SK-N-SH (cell line): ENCODE results near the gene MUC5B. TPM values are rescaled to one million over a fixed set of nuclear protein-coding genes. Genes with fewer than 3 reads are reported as not detected.

Experiments used
- CTCF ChIA-PET: fragments of 300-600, 350-600 bp; formaldehyde crosslinking; extraction: SDS; loops from one replicate; lab custom pipeline; 2021; lab: Yijun Ruan, JAX
- POLR2A ChIA-PET: fragments of 350-600 bp; sonication (Branson Sonifier 250); formaldehyde crosslinking; extraction: SDS; loops from one replicate; lab custom pipeline; 2020; ENCODE audit warnings: antibody characterized with exemption, inconsistent platforms; lab: Yijun Ruan, JAX
- DNase-seq: peaks from one replicate; pipeline ENCODE4 v3.0.0; 2012
- H2AFZ ChIP-seq: fragments of 200-600 bp; sonication (generic); 2 replicates; pipeline ENCODE4 v1.8.1; 2016; ENCODE audit warnings: antibody characterized with exemption, mild to moderate bottlenecking, low read depth
- H3F3A ChIP-seq: fragments of 200-600 bp; sonication (generic); replicated peaks from 2 replicates; pipeline ENCODE3; 2016; ENCODE audit warnings: antibody characterized with exemption, mild to moderate bottlenecking; ENCODE audit not compliant: insufficient read depth
- H3K27ac ChIP-seq, 2 experiments: fragments of 200-500 bp in 1 of 2; fragments of 200-600 bp in 1 of 2; sonication (Bioruptor generic) in 1 of 2; sonication (generic), shearing (Covaris generic) in 1 of 2; 2 replicates each; pipeline versions ENCODE4 v1.5.1 to v1.6.1; 2014 to 2016; ENCODE audit warnings: low read depth in 2 of 2, inconsistent platforms in 1 of 2, low read length in 1 of 2, mild to moderate bottlenecking in 1 of 2, mixed read lengths in 1 of 2
- H3K27me3 ChIP-seq: fragments of 200-600 bp; sonication (generic), shearing (Covaris generic); 2 replicates; pipeline ENCODE4 v1.6.1; 2016; ENCODE audit warnings: mixed run types; ENCODE audit not compliant: insufficient read depth
- H3K36me3 ChIP-seq, 2 experiments: fragments of 200-500 bp in 1 of 2; fragments of 200-600 bp in 1 of 2; sonication (Bioruptor generic) in 1 of 2; sonication (generic) in 1 of 2; replicated peaks in 1 of 2; 2 replicates each; pipeline versions ENCODE3 to v1.5.1; 2014 to 2016; ENCODE audit warnings: low read length in 1 of 2, mild to moderate bottlenecking in 1 of 2; ENCODE audit not compliant: insufficient read depth in 2 of 2, control insufficient read depth in 1 of 2
- H3K4me1 ChIP-seq, 2 experiments: fragments of 200-500 bp in 1 of 2; fragments of 200-600 bp in 1 of 2; sonication (Bioruptor generic) in 1 of 2; sonication (generic), shearing (Covaris generic) in 1 of 2; 2 replicates each; pipeline versions ENCODE4 v1.5.1 to v1.6.1; 2014 to 2016; ENCODE audit warnings: low read depth in 1 of 2, low read length in 1 of 2, mixed run types in 1 of 2; ENCODE audit not compliant: insufficient read depth in 2 of 2, control insufficient read depth in 1 of 2
- H3K4me2 ChIP-seq: fragments of 200-600 bp; sonication (generic), shearing (Covaris generic); 2 replicates; pipeline ENCODE4 v1.6.1; 2017; ENCODE audit warnings: mixed run types
- H3K4me3 ChIP-seq, 2 experiments: fragments of 200-500 bp in 1 of 2; fragments of 200-600 bp in 1 of 2; sonication (Bioruptor generic) in 1 of 2; sonication (generic), shearing (Covaris generic) in 1 of 2; 2 replicates each; pipeline versions ENCODE4 v1.5.1 to v1.8.1; 2014 to 2016; ENCODE audit warnings: low read depth in 2 of 2, inconsistent platforms in 1 of 2, low read length in 1 of 2, mild to moderate bottlenecking in 1 of 2, mixed read lengths in 1 of 2, moderate library complexity in 1 of 2
- H3K79me2 ChIP-seq: fragments of 200-600 bp; sonication (generic); 2 replicates; pipeline ENCODE4 v1.8.1; 2017; ENCODE audit warnings: mild to moderate bottlenecking; ENCODE audit not compliant: insufficient read depth
- H3K9ac ChIP-seq: fragments of 200-600 bp; sonication (generic); 2 replicates; pipeline ENCODE4 v1.6.1; 2017; ENCODE audit warnings: mixed run types
- H3K9me2 ChIP-seq: fragments of 200-600 bp; sonication (generic); 2 replicates; pipeline ENCODE4 v1.6.1; 2017; ENCODE audit warnings: mixed run types
- H3K9me3 ChIP-seq: fragments of 200-600 bp; sonication (generic); 2 replicates; pipeline ENCODE4 v1.6.1; 2017; ENCODE audit warnings: mixed run types, mild to moderate bottlenecking, moderate library complexity
- H4K20me1 ChIP-seq: fragments of 200-600 bp; sonication (generic); 2 replicates; pipeline ENCODE4 v1.6.1; 2017; ENCODE audit warnings: mild to moderate bottlenecking, mixed run types; ENCODE audit not compliant: insufficient read depth
- CTCF ChIP-seq: fragments of 200-600 bp; sonication (generic); IDR thresholded peaks from 2 replicates; pipeline ENCODE4 v1.6.1; 2017; ENCODE audit warnings: antibody characterized with exemption, mild to moderate bottlenecking, moderate library complexity
- ELF1 ChIP-seq: IDR thresholded peaks from 2 replicates; pipeline ENCODE4 v1.4.0; 2012
- EZH2phosphoT487 ChIP-seq: fragments of 200-600 bp; sonication (generic); IDR thresholded peaks from 2 replicates; pipeline ENCODE4 v1.6.1; 2017; ENCODE audit warnings: low read depth, mixed run types, mild to moderate bottlenecking, antibody characterized with exemption, moderate library complexity, borderline replicate concordance
- FOSL2 ChIP-seq: IDR thresholded peaks from 2 replicates; pipeline ENCODE4 v1.4.0; 2012; ENCODE audit warnings: low read depth, mild to moderate bottlenecking, moderate library complexity, borderline replicate concordance
- GABPA ChIP-seq: IDR thresholded peaks from 2 replicates; pipeline ENCODE4 v1.4.0; 2012; ENCODE audit warnings: low read depth, mild to moderate bottlenecking
- IRF3 ChIP-seq: fragments of 150-350 bp; IDR thresholded peaks from 2 replicates; pipeline ENCODE4 v1.6.1; 2016; ENCODE audit warnings: mild to moderate bottlenecking, low read depth, low read length
- MAX ChIP-seq: IDR thresholded peaks from 2 replicates; pipeline ENCODE4 v1.4.0; 2012; ENCODE audit warnings: low read depth
- MEF2A ChIP-seq: IDR thresholded peaks from 2 replicates; pipeline ENCODE4 v1.4.0; 2012; ENCODE audit warnings: low read depth, borderline replicate concordance
- MXI1 ChIP-seq: IDR thresholded peaks from 2 replicates; pipeline ENCODE4 v1.6.1; 2012; ENCODE audit warnings: mild to moderate bottlenecking, low read depth, low read length, improper control_type of control experiment
- NFIC ChIP-seq: IDR thresholded peaks from 2 replicates; pipeline ENCODE4 v1.4.0; 2012; ENCODE audit warnings: borderline replicate concordance
- NRF1 ChIP-seq: IDR thresholded peaks from 2 replicates; pipeline ENCODE4 v1.6.1; 2012; ENCODE audit warnings: low read depth, mild to moderate bottlenecking, low read length
- POLR2AphosphoS5 ChIP-seq: IDR thresholded peaks from 2 replicates; pipeline ENCODE4 v1.6.1; 2012; ENCODE audit warnings: low read depth, low read length
- RAD21 ChIP-seq: IDR thresholded peaks from 2 replicates; pipeline ENCODE4 v1.6.1; 2012; ENCODE audit warnings: mild to moderate bottlenecking, low read length
- RCOR1 ChIP-seq: fragments of 150-350 bp; IDR thresholded peaks from 2 replicates; pipeline ENCODE4 v1.6.1; 2017; ENCODE audit warnings: antibody characterized with exemption, low read length
- RXRA ChIP-seq: IDR thresholded peaks from 2 replicates; pipeline ENCODE4 v1.4.0; 2012; ENCODE audit warnings: low read depth, mild to moderate bottlenecking, borderline replicate concordance
- SIN3A ChIP-seq: IDR thresholded peaks from 2 replicates; pipeline ENCODE4 v1.6.1; 2012; ENCODE audit warnings: low read depth, mild to moderate bottlenecking, low read length, moderate library complexity, borderline replicate concordance
- TAF1 ChIP-seq: IDR thresholded peaks from 2 replicates; pipeline ENCODE4 v1.6.1; 2012; ENCODE audit warnings: low read depth, mild to moderate bottlenecking, low read length, moderate library complexity, borderline replicate concordance
- TEAD4 ChIP-seq: IDR thresholded peaks from 2 replicates; pipeline ENCODE4 v1.4.0; 2012; ENCODE audit warnings: mild to moderate bottlenecking, borderline replicate concordance; ENCODE audit not compliant: insufficient read depth
- USF1 ChIP-seq: IDR thresholded peaks from 2 replicates; pipeline ENCODE4 v1.4.0; 2012; ENCODE audit warnings: low read depth, borderline replicate concordance
- WGBS: methylation state at CpG from one replicate; pipeline ENCODE4 v1.1.6; 2017; ENCODE audit warnings: low lambda C conversion rate; 5-methylcytosine and 5-hydroxymethylcytosine counted together
- polyA plus RNA-seq, 3 experiments: library from polyadenylated mRNA; depleted of rRNA; stranded (reverse); fragments of >200 nt; gene quantifications; 2 replicates each; pipeline ENCODE4 v1.2.3, GENCODE V29; 2012

Gene MUC5B
- polyA plus RNA-seq, 1 of the 3 experiments (the other 2 are of a cell fraction): not detected

GRCh38 chr11:1297576-1298473 is 75.0 kb downstream of the MUC5B start:
- H3K4me1 ChIP-seq: no peaks in the 10 kb centered on the region; a peak in 1 of 4 replicates
- H3K27ac ChIP-seq: no peak overlapping the region
- CTCF ChIA-PET: no interaction called here
- no peaks in the 10 kb centered on the region for H3F3A ChIP-seq
- 86% methylated on average over 28 of the region's 31 CpGs for WGBS
- H3K9ac ChIP-seq: no peak overlapping the region
- peaks cover 0 to 29% of the 10 kb centered on the region in 2 experiments for H3K36me3 ChIP-seq
- no peaks in the 10 kb centered on the region for H3K9me2 ChIP-seq
- no peak for DNase-seq
- peaks cover 61% of the 10 kb centered on the region for H3K79me2 ChIP-seq
- no peaks in the 10 kb centered on the region for H3K27me3 ChIP-seq
- no peak overlapping the region for H3K4me2 ChIP-seq
- H3K9me3 ChIP-seq: no peaks in the 10 kb centered on the region
- H3K4me3 ChIP-seq: no peak overlapping the region
- H4K20me1 ChIP-seq: peaks cover 36% of the 10 kb centered on the region
- no peak for TF ChIP-seq GABPA
- TF ChIP-seq SIN3A: no peak
- TF ChIP-seq MEF2A: no peak
- TF ChIP-seq NRF1: no peak
- TF ChIP-seq, all 33 proteins: peak for 0
- H2AFZ ChIP-seq: no peak overlapping the region
- POLR2A ChIA-PET: no interaction called here

- POLR2A ChIA-PET: no interaction called here
- DNase-seq: no peak
- Histone ChIP-seq H3K79me2 (peaks cover 72% of the 10 kb centered on the region), H4K20me1 (peaks cover 43% of the 10 kb centered on the region), H3K4me1 (no peaks in the 10 kb centered on the region; a peak in 1 of 4 replicates), H3K36me3 (peaks cover 0 to 25% of the 10 kb centered on the region in 2 experiments), H3K9me2 (no peaks in the 10 kb centered on the region), H3K9me3 (no peaks in the 10 kb centered on the region), H3K4me3 (no peak overlapping the region), H3K27ac (no peak overlapping the region), H2AFZ (no peak overlapping the region), H3F3A (no peaks in the 10 kb centered on the region), H3K9ac (no peak overlapping the region), H3K4me2 (no peak overlapping the region), H3K27me3 (no peaks in the 10 kb centered on the region)
- WGBS: 83% methylated on average over 31 of the region's 32 CpGs
- CTCF ChIA-PET: no interaction called here
- TF ChIP-seq MEF2A: no peak
- no peak for TF ChIP-seq MAX
- no peak for TF ChIP-seq EZH2phosphoT487
- no peak for TF ChIP-seq POLR2AphosphoS5
- no peak for TF ChIP-seq SIN3A
- TF ChIP-seq ELF1: no peak
- TF ChIP-seq IRF3: no peak
- no peak for TF ChIP-seq TEAD4
- no peak for TF ChIP-seq CTCF
- no peak for TF ChIP-seq USF1
- TF ChIP-seq GABPA: no peak
- TF ChIP-seq RCOR1: no peak
- TF ChIP-seq NRF1: no peak
- TF ChIP-seq NFIC: no peak
- TF ChIP-seq RXRA: no peak
- no peak for TF ChIP-seq FOSL2
- TF ChIP-seq RAD21: no peak
- no peak for TF ChIP-seq MXI1
- no peak for TF ChIP-seq TAF1
These were observed 76.0 kb downstream of the MUC5B start for GRCh38 chr11:1298695-1299492.
